ENCODE data around the gene RPS6KC1. TPM values are rescaled to one million over a fixed set of nuclear protein-coding genes. Genes with fewer than 3 reads are reported as not detected.
A peak's percentile ranks its signal among the peaks of the same experiment; 100 is the strongest.

The RPS6KC1 gene
- total and polyA plus RNA-seq, 9 of the 15 experiments (the other 6 are each of a cell fraction or from before 2014, with no cell fraction given) = 4.3 to 34.6 (median 20.9) TPM

DNA sequence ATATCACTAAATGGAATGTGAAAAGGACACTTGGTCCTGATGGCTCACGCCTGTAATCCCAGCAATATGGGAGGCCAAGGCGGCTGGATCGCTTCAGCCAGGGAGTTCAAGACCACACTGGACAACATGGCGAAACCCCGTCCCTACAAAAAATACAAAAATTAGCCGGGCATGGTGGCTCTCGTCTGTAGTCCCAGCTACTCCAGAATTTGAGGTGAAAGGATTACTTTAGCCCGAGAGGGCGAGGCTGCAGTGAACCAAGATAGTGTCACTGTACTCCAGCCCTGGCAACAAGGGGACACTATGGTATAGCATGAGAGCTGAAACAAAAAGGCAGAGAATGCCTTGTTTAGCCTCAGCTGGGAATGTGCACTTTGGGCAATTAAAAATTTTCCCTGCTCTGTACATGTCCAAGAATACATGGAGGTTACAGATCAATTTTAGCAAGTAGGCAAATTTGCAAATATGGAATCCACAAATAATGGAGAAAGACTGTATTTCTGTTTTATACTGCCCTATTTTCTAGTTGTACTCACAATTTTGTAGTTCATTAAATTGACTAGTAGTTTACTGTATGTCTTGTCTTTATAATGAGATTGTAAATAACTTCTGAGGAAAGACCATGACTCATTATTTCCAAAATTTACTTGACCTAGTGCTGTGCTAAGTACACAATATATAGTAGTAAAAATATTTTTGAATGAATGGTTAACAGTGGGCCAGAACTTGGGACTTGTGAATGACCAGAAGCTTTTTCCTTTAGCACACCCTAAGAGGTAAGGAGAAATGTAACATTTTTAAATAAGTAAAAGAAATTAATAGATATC lies 33.4 kb upstream of the RPS6KC1 start (continued):
- TF ChIP-seq ARID3B (CRISPR knock-in tag; IDR thresholded peaks at IDR 0.05; ENCODE audit: borderline replicate concordance) (no peak), MEF2D (tag; conservative IDR thresholded peaks at IDR 0.05; ENCODE audit: low read depth) (no peak), ZNF75A (CRISPR knock-in tag; IDR thresholded peaks at IDR 0.05) (no peak), PTBP1 (IDR thresholded peaks at IDR 0.05; ENCODE audit: low read depth, low read length) (no peak), RBM34 (IDR thresholded peaks at IDR 0.05; ENCODE audit: borderline replicate concordance, insufficient read depth, low read length) (no peak), ZHX1 (conservative IDR thresholded peaks at IDR 0.05; ENCODE audit: low read length) (no peak), RB1 (IDR thresholded peaks at IDR 0.05; ENCODE audit: low read depth) (no peak), RAD21 (CRISPR knock-in tag; conservative IDR thresholded peaks at IDR 0.05 in 1 of 2, IDR thresholded peaks at IDR 0.05 in 1 of 2) (peak; percentile 36 to 70; a peak in 3 of 4 replicates), PHF20 (IDR thresholded peaks at IDR 0.05; ENCODE audit: partially characterized antibody) (no peak), SRSF7 (optimal IDR thresholded peaks at IDR 0.05; ENCODE audit: low read depth, low read length) (no peak), HLTF (IDR thresholded peaks at IDR 0.05) (no peak), SUPT5H (IDR thresholded peaks at IDR 0.05) (no peak), MTA2 (IDR thresholded peaks at IDR 0.05; ENCODE audit: low read depth) (no peak), SAP30 (IDR thresholded peaks at IDR 0.05; ENCODE audit: borderline replicate concordance, insufficient read depth, low read depth, low read length, poor library complexity, severe bottlenecking) (no peak), FOXA1 (IDR thresholded peaks at IDR 0.05; ENCODE audit: borderline replicate concordance) (no peak), SNIP1 (IDR thresholded peaks at IDR 0.05; ENCODE audit: low read depth) (no peak), NFE2 (IDR thresholded peaks at IDR 0.05; ENCODE audit: low read depth) (no peak), ZNF395 (CRISPR knock-in tag; IDR thresholded peaks at IDR 0.05) (0 out of 2 replicates have a peak, but pooled peaks have one; percentile 20)
- TF ChIP-seq, protein P1, sequence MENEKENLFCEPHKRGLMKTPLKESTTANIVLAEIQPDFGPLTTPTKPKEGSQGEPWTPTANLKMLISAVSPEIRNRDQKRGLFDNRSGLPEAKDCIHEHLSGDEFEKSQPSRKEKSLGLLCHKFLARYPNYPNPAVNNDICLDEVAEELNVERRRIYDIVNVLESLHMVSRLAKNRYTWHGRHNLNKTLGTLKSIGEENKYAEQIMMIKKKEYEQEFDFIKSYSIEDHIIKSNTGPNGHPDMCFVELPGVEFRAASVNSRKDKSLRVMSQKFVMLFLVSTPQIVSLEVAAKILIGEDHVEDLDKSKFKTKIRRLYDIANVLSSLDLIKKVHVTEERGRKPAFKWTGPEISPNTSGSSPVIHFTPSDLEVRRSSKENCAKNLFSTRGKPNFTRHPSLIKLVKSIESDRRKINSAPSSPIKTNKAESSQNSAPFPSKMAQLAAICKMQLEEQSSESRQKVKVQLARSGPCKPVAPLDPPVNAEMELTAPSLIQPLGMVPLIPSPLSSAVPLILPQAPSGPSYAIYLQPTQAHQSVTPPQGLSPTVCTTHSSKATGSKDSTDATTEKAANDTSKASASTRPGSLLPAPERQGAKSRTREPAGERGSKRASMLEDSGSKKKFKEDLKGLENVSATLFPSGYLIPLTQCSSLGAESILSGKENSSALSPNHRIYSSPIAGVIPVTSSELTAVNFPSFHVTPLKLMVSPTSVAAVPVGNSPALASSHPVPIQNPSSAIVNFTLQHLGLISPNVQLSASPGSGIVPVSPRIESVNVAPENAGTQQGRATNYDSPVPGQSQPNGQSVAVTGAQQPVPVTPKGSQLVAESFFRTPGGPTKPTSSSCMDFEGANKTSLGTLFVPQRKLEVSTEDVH (IDR thresholded peaks at IDR 0.05; ENCODE audit: low read depth, partially characterized antibody) = no peak

Data from K562 (cell line).